HFFc6 (cell line): ENCODE data around the gene PLA1A. TPM values are rescaled to one million over a fixed set of nuclear protein-coding genes. Genes with fewer than 3 reads are reported as not detected.

Experiments
- DNase-seq: peaks from one replicate; pipeline ENCODE4 v3.0.0-alpha.2; 2018
- H3K27ac Mint-ChIP-seq: 2 replicates; pipeline ENCODE4 v1.8.0; 2020; ENCODE audit warnings: mild to moderate bottlenecking, mixed read lengths
- H3K27me3 Mint-ChIP-seq: 2 replicates; pipeline ENCODE4 v1.8.0; 2021; ENCODE audit warnings: mild to moderate bottlenecking, moderate library complexity, mixed read lengths; ENCODE audit not compliant: insufficient read depth
- H3K36me3 Mint-ChIP-seq: 2 replicates; pipeline ENCODE4 v1.8.0; 2021; ENCODE audit warnings: low read depth, mixed read lengths
- H3K4me1 Mint-ChIP-seq: 2 replicates; pipeline ENCODE4 v1.8.0; 2020; ENCODE audit warnings: low read depth, mixed read lengths
- H3K4me3 Mint-ChIP-seq: 2 replicates; pipeline ENCODE4 v1.8.0; 2020; ENCODE audit warnings: mild to moderate bottlenecking, moderate library complexity, mixed read lengths
- H3K9me3 Mint-ChIP-seq: 2 replicates; pipeline ENCODE4 v1.8.0; 2020; ENCODE audit warnings: mild to moderate bottlenecking, mixed read lengths
- CTCF ChIP-seq: fragments of 200-600 bp; sonication (generic); IDR thresholded peaks from 2 replicates; pipeline ENCODE4 v1.5.0; 2021; ENCODE audit warnings: antibody characterized with exemption, mild to moderate bottlenecking
- total RNA-seq, 6 experiments: library from RNA; stranded (reverse); fragmentation: NEBNext Ultra II Directional; extraction: Animal tissue kit (Norgen Biotek cat#: 25700); gene quantifications; 2 replicates in 1 of 6; 3 replicates in 5 of 6; pipeline ENCODE4 v1.2.3, GENCODE V29; 2021

Gene PLA1A
- total RNA-seq, 6 experiments from 2014 or later = not detected

GRCh38 chr3:119657887-119658702 is 60.4 kb downstream of the PLA1A start:
- Mint-ChIP-seq H3K27ac (no peak overlapping the region), H3K36me3 (no peaks in the 10 kb centered on the region), H3K4me1 (peaks cover 18% of the 10 kb centered on the region), H3K9me3 (no peaks in the 10 kb centered on the region), H3K4me3 (no peak overlapping the region), H3K27me3 (peaks cover 5% of the 10 kb centered on the region; the same call in 1 of the 2 replicates)
- DNase-seq = no peak
- TF ChIP-seq CTCF = no peak

DNA sequence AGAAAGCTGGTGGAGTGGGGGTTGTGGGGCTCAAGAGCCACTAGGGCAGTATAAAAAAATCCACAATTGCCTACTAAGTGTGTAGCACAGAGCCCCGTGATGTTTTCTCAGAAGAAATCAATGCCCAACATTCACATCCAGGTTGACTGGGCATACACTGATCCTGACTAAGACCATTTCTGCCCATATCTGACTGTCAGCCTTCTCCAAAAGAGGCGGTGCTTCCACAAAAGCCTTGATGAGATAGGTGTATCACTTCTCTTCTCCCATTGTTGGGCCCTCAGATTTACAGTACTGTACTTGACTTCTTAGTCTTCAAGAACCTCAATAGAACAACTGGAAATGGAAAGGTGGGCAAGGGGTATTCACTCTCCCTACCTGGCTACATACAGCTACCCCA is 61.3 kb downstream of the PLA1A start:
- no peak for TF ChIP-seq CTCF
- Mint-ChIP-seq H3K9me3 (no peaks in the 10 kb centered on the region), H3K27ac (no peak overlapping the region), H3K4me3 (no peak overlapping the region), H3K27me3 (peaks cover 5% of the 10 kb centered on the region; the same call in 1 of the 2 replicates), H3K36me3 (no peaks in the 10 kb centered on the region), H3K4me1 (peaks cover 27% of the 10 kb centered on the region)
- DNase-seq = no peak

- no peaks in the 10 kb centered on the region for H3K9me3 Mint-ChIP-seq
- H3K4me1 Mint-ChIP-seq = peaks cover 34% of the 10 kb centered on the region
- no peak for DNase-seq
- no peaks in the 10 kb centered on the region for H3K36me3 Mint-ChIP-seq
- H3K27me3 Mint-ChIP-seq = peaks cover under 1% of the 10 kb centered on the region; the same call in 1 of the 2 replicates
- no peak for TF ChIP-seq CTCF
- H3K27ac Mint-ChIP-seq = no peak overlapping the region
- no peak overlapping the region for H3K4me3 Mint-ChIP-seq
These were observed 62.1 kb downstream of the PLA1A start for GRCh38 chr3:119659606-119660291.

DNA sequence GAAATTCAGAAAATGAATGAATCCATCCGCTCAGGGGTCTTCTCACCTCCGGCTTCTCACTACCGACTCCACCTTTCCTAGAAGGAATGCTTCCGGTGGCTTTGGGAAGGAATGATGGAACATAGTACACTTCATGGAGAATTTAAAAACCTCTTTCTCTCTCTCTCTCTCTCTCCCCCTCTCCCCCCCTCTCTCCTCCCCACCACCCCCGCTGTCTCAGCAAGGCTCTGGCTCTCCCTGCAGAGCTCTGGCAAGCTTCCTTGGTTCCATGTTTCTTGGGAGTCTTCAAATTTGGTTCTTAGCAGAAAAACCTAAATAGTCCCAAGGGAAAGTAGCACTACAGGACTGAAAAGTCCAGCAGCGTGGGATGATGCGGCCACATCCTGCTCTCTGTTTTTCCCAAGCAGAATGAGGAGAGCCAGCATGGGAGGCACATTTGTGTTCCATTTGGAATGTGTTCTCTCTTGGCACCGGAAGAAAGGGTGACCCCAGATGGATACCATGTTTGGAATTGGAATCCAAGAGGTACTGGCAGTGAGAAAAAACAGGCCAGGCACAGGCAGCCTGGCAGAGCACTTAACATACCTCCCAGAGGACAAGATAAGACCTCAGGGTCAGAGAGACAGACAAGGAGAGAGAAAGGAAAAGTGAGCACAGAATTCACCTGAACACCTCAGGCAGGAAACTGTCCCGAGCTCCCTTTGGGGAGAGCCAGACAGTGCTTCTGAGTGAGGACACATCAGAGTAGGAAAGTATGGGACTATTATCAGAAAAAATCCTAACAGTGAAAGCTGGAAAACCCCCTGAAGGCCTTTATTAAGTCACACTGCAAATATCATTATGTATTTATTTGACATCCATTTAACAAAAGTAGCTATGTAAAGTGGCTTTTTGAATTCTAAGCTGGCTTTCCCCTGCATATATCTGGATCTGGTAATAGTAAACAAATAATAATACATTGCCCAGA is 63.1 kb downstream of the PLA1A start, which contains the start of gene POPDC2:
TSS of gene POPDC2 (minus strand) at position 116 of the 967 bp plus-strand sequence. CDS start 166 bp downstream, outside the sequence.
- H3K36me3 Mint-ChIP-seq = no peaks in the 10 kb centered on the region
- TF ChIP-seq CTCF = no peak
- no peaks in the 10 kb centered on the region; the same call in 1 of the 2 replicates for H3K27me3 Mint-ChIP-seq
- H3K4me3 Mint-ChIP-seq = no peak within 1 kb of the TSS
- no peak for DNase-seq
- H3K4me1 Mint-ChIP-seq = peaks cover 44% of the 10 kb centered on the region
- no peak within 1 kb of the TSS for H3K27ac Mint-ChIP-seq
- H3K9me3 Mint-ChIP-seq = no peaks in the 10 kb centered on the region
